Lower leg skin (tissue), 3 donors: ENCODE results near the gene NDUFAF8.

Source experiments
- POLR2A ChIP-seq, 2 donors: fragments of 450-650 bp; IDR thresholded peaks; one replicate each; pipeline ENCODE4 v1.6.1; 2016 to 2017; ENCODE audit warnings: antibody characterized with exemption in 2 of 2, mild to moderate bottlenecking in 1 of 2, moderate library complexity in 1 of 2
- TF ChIP-seq, protein P1 (sequence below), 3 donors: fragments of 450-650 bp; IDR thresholded peaks; one replicate each; pipeline ENCODE4 v1.5.1; 2016; ENCODE audit warnings: antibody characterized with exemption in 3 of 3, mild to moderate bottlenecking in 3 of 3, moderate library complexity in 2 of 3

DNA sequence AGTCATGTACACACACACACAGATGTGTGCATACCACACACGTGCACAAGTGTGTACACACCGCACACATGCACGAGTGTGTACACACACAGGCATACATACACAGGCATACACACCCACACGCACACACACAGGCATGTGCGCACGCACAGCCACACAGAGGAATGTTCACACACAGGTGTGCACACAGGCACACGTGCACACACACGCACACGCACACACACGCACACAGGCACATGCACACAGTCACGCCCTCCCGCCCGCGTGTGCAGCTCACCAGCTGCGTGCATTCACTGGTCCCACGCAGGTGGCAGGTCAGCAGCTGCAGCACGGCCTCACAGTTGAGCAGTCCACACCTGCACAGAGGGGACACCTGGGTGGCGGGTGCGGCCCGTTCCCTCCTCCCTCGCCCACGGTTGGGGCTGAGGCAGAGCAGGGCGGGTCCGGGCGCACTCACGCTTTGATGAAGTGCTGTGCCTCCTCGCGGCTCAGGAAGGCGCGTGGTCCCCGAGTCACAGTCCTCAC lies 7.9 kb upstream of the NDUFAF8 start:
- TF ChIP-seq, protein P1, sequence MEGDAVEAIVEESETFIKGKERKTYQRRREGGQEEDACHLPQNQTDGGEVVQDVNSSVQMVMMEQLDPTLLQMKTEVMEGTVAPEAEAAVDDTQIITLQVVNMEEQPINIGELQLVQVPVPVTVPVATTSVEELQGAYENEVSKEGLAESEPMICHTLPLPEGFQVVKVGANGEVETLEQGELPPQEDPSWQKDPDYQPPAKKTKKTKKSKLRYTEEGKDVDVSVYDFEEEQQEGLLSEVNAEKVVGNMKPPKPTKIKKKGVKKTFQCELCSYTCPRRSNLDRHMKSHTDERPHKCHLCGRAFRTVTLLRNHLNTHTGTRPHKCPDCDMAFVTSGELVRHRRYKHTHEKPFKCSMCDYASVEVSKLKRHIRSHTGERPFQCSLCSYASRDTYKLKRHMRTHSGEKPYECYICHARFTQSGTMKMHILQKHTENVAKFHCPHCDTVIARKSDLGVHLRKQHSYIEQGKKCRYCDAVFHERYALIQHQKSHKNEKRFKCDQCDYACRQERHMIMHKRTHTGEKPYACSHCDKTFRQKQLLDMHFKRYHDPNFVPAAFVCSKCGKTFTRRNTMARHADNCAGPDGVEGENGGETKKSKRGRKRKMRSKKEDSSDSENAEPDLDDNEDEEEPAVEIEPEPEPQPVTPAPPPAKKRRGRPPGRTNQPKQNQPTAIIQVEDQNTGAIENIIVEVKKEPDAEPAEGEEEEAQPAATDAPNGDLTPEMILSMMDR (IDR thresholded peaks at IDR 0.05), result no peak
- no peak for TF ChIP-seq POLR2A (IDR thresholded peaks at IDR 0.05)
